Measurements from ENCODE around the gene SPNS2. TPM values are rescaled to one million over a fixed set of nuclear protein-coding genes. Genes with fewer than 3 reads are reported as not detected.

The SPNS2 gene
- total RNA-seq, 1 experiment from 2014 or later: 1.6 TPM

- H3K4me1 ChIP-seq (ENCODE audit: control insufficient read depth in 1 of 2, insufficient read depth in 2 of 2, low read length in 2 of 2): peaks cover 4 to 37% of the 10 kb centered on the region in 2 experiments; a peak in 3 of 4 replicates
- CTCF ChIA-PET: interaction anchor here (1.3 kb wide), 1 partner anchor 9 kb away, joined by 3 read pairs; no protein-coding TSS in a partner anchor
- no peaks in the 10 kb centered on the region for H3K79me2 ChIP-seq (ENCODE audit: insufficient read depth, low read length)
Measured at GRCh38 chr17:4499431-4500190, 930 bp downstream of the SPNS2 start.

GRCh38 chr17:4500191-4500571 lies 1.5 kb downstream of the SPNS2 start:
- no TSS peak for BruUV-seq (replicated peaks)
- H3K9me2 ChIP-seq (ENCODE audit: insufficient read depth): no peaks in the 10 kb centered on the region
- no peak for TF ChIP-seq YY1 (IDR thresholded peaks at IDR 0.05; ENCODE audit: extremely low read depth, insufficient replicate concordance, low read depth, low read length)
- no peak for TF ChIP-seq ATF3 (IDR thresholded peaks at IDR 0.05)
- TF ChIP-seq EZH2 (IDR thresholded peaks at IDR 0.05): no peak
- no peak for TF ChIP-seq EZH2phosphoT487 (IDR thresholded peaks at IDR 0.05; ENCODE audit: borderline replicate concordance)
- TF ChIP-seq EGR1 (IDR thresholded peaks at IDR 0.05; ENCODE audit: low read depth): no peak
- no peak for DNase-seq (ENCODE audit: low read depth, low spot score)
- peak overlapping the region; percentile 53 for H3K9ac ChIP-seq (ENCODE audit: low read length)
- no peaks in the 10 kb centered on the region for H4K20me1 ChIP-seq (ENCODE audit: insufficient read depth)
- intact Hi-C loops (cut with micrococcal nuclease): no loop called here
- H3K4me3 ChIP-seq (replicated peaks in 1 of 2; ENCODE audit: low read depth in 1 of 2, low read length in 2 of 2): peak overlapping the region; percentile 51 to 65
- no peaks in the 10 kb centered on the region for H3K36me3 ChIP-seq (ENCODE audit: control insufficient read depth in 1 of 2, insufficient read depth in 2 of 2, low read length in 2 of 2)
- ChIA-PET POLR2A (no interaction called here), CTCF (no interaction called here), RAD21 (ENCODE audit: low non-redundant PET in 1 of 2, low total read pairs in 2 of 2, uncharacterized antibody in 2 of 2, unreplicated experiment in 2 of 2) (no interaction called here)
- no peak for ATAC-seq
- H3K4me2 ChIP-seq (ENCODE audit: low read length): peak overlapping the region; percentile 97
- H2AFZ ChIP-seq (ENCODE audit: low read depth, low read length, poor library complexity, severe bottlenecking): no peak overlapping the region
- no peak overlapping the region; the same call in 1 of the 2 replicates for H3K27ac ChIP-seq (ENCODE audit: low read depth, low read length)
- no peaks in the 10 kb centered on the region for H3K79me2 ChIP-seq (ENCODE audit: insufficient read depth, low read length)
- no peaks in the 10 kb centered on the region for H3K9me3 ChIP-seq (ENCODE audit: control insufficient read depth in 1 of 2, insufficient read depth in 1 of 2, low read depth in 1 of 2, low read length in 2 of 2)
- peaks cover 4 to 43% of the 10 kb centered on the region in 2 experiments; a peak in 3 of 4 replicates for H3K4me1 ChIP-seq (ENCODE audit: control insufficient read depth in 1 of 2, insufficient read depth in 2 of 2, low read length in 2 of 2)
- no peaks in the 10 kb centered on the region for H3K27me3 ChIP-seq (ENCODE audit: insufficient read depth, low read length)

More at GRCh38 chr17:4499431-4500190, 930 bp downstream of the SPNS2 start:
- Histone ChIP-seq H3K4me3 (replicated peaks in 1 of 2; ENCODE audit: low read depth in 1 of 2, low read length in 2 of 2) (peak overlapping the region; percentile 51 to 65), H3K9ac (ENCODE audit: low read length) (peak overlapping the region; percentile 53), H3K27ac (ENCODE audit: low read depth, low read length) (no peak overlapping the region; the same call in 1 of the 2 replicates), H3K27me3 (ENCODE audit: insufficient read depth, low read length) (no peaks in the 10 kb centered on the region), H2AFZ (ENCODE audit: low read depth, low read length, poor library complexity, severe bottlenecking) (no peak overlapping the region), H3K9me2 (ENCODE audit: insufficient read depth) (no peaks in the 10 kb centered on the region), H4K20me1 (ENCODE audit: insufficient read depth) (no peaks in the 10 kb centered on the region), H3K9me3 (ENCODE audit: control insufficient read depth in 1 of 2, insufficient read depth in 1 of 2, low read depth in 1 of 2, low read length in 2 of 2) (no peaks in the 10 kb centered on the region), H3K4me2 (ENCODE audit: low read length) (peak overlapping the region; percentile 97), H3K36me3 (ENCODE audit: control insufficient read depth in 1 of 2, insufficient read depth in 2 of 2, low read length in 2 of 2) (no peaks in the 10 kb centered on the region)
- TF ChIP-seq MAX (IDR thresholded peaks at IDR 0.05): peak; percentile 44; the same call in 1 of the 2 replicates
- no peak for TF ChIP-seq EZH2phosphoT487 (IDR thresholded peaks at IDR 0.05; ENCODE audit: borderline replicate concordance)
- POLR2A ChIA-PET: no interaction called here
- BruUV-seq (replicated peaks): no TSS peak
- ATAC-seq (peak; percentile 56), DNase-seq (ENCODE audit: low read depth, low spot score) (no peak)
- RAD21 ChIA-PET (ENCODE audit: low non-redundant PET in 1 of 2, low total read pairs in 2 of 2, uncharacterized antibody in 2 of 2, unreplicated experiment in 2 of 2): no interaction called here
- intact Hi-C loops (cut with micrococcal nuclease): no loop called here

Data from HCT116 (cell line).